A673 (cell line): ENCODE results near the gene SEMA4G. TPM values are rescaled to one million over a fixed set of nuclear protein-coding genes. Genes with fewer than 3 reads are reported as not detected.

Source experiments
- BruUV-seq: library from RNA; stranded (reverse); fragments of 400-500 nt; replicated peaks from 2 replicates; lab custom pipeline; 2021; lab: Mats Ljungman, UMichigan
- CTCF ChIA-PET: fragments of 300-600 bp; sonication (Branson Sonifier 250); formaldehyde crosslinking; loops from one replicate; lab custom pipeline; 2022; ENCODE audit warnings: antibody characterized with exemption; lab: Charles Lee
- POLR2A ChIA-PET: fragments of 300-600 bp; sonication (Branson Sonifier 250); formaldehyde crosslinking; loops from one replicate; lab custom pipeline; 2022; ENCODE audit warnings: antibody characterized with exemption; ENCODE audit not compliant: low non-redundant PET; lab: Charles Lee
- DNase-seq: peaks from one replicate; pipeline ENCODE4 v3.0.0-alpha.2; 2015; ENCODE audit warnings: low spot score
- H3K27ac ChIP-seq: fragments of 200-600 bp; sonication (generic); 2 replicates; pipeline ENCODE4 v1.5.1; 2016; ENCODE audit warnings: mixed run types, low read depth, mild to moderate bottlenecking, mixed read lengths, antibody characterized with exemption, low read length; ENCODE audit not compliant: poor library complexity, severe bottlenecking
- H3K27me3 ChIP-seq: fragments of 200-600 bp; sonication (generic); replicated peaks from 2 replicates; pipeline ENCODE4 v1.6.1; 2017; ENCODE audit warnings: mixed run types, low read depth, mild to moderate bottlenecking, mixed read lengths, antibody characterized with exemption, low read length; ENCODE audit not compliant: insufficient read depth, poor library complexity
- H3K36me3 ChIP-seq: fragments of 200-600 bp; sonication (generic); 2 replicates; pipeline ENCODE4 v1.6.1; 2016; ENCODE audit warnings: mixed run types, mild to moderate bottlenecking, mixed read lengths, antibody characterized with exemption, low read length; ENCODE audit not compliant: insufficient read depth, poor library complexity, severe bottlenecking
- H3K4me1 ChIP-seq: fragments of 200-600 bp; sonication (generic); 2 replicates; pipeline ENCODE4 v1.6.1; 2017; ENCODE audit warnings: mixed run types, mild to moderate bottlenecking, mixed read lengths, antibody characterized with exemption, low read length; ENCODE audit not compliant: insufficient read depth, poor library complexity, severe bottlenecking
- H3K4me3 ChIP-seq: fragments of 200-600 bp; sonication (generic); 2 replicates; pipeline ENCODE4 v1.5.1; 2016; ENCODE audit warnings: low read depth, mixed run types, mild to moderate bottlenecking, mixed read lengths, low read length; ENCODE audit not compliant: poor library complexity, severe bottlenecking
- H3K9me3 ChIP-seq: fragments of 200-600 bp; sonication (generic); 2 replicates; pipeline ENCODE4 v1.6.1; 2016; ENCODE audit warnings: mixed run types, low read depth, mild to moderate bottlenecking, mixed read lengths, antibody characterized with exemption, low read length; ENCODE audit not compliant: poor library complexity, severe bottlenecking
- EZH2 ChIP-seq: fragments of 200-600 bp; sonication (generic); IDR thresholded peaks from 2 replicates; pipeline ENCODE4 v1.6.1; 2017; ENCODE audit warnings: borderline replicate concordance, low read depth, mild to moderate bottlenecking, mixed read lengths, antibody characterized with exemption, low read length; ENCODE audit not compliant: poor library complexity, severe bottlenecking
- intact Hi-C: fragments of 100-400 bp; cut with micrococcal nuclease; formaldehyde crosslinking; loops from one replicate; pipeline ENCODE4 v1.10.0; 2022; ENCODE audit not compliant: unreplicated experiment
- total RNA-seq: library from RNA; stranded (reverse); gene quantifications from 2 replicates; pipeline ENCODE4 v1.2.3, GENCODE V29; 2021
- TF ChIP-seq, protein P1 (sequence below): fragments of 300-800, 200-600 bp; sonication (generic); conservative IDR thresholded peaks from 2 replicates; pipeline ENCODE4 v1.5.1; 2017; ENCODE audit warnings: low read depth, mild to moderate bottlenecking, antibody characterized with exemption, low read length, moderate library complexity, mixed read lengths

The SEMA4G gene
- total RNA-seq, 1 experiment from 2014 or later: 6.1 TPM

DNA sequence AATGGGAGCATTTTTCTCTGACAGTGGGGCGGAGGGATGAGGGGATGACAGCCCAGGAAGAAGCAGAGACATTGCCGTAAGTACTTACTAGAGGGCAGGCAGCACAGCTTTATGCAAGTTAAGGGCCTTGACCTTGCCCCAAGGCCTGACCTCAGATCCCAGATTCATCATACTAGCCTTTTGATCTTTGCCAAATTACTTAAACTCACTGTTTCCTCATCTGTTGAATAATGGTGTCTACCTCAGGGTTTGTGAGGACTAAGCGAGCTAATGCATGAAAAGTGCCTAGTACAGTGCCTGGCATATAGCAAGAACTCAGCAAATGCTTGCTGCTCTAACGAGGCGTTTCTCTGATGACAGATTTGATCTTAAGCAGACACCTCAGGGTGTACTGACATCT, 3.5 kb upstream of the SEMA4G start:
- ChIA-PET POLR2A (no interaction called here), CTCF (no interaction called here)
- no peak overlapping the region for H3K4me3 ChIP-seq
- H3K4me1 ChIP-seq: peaks cover 14% of the 10 kb centered on the region
- no TSS peak for BruUV-seq
- no peaks in the 10 kb centered on the region for H3K27me3 ChIP-seq
- no peak for TF ChIP-seq EZH2
- TF ChIP-seq, protein P1, sequence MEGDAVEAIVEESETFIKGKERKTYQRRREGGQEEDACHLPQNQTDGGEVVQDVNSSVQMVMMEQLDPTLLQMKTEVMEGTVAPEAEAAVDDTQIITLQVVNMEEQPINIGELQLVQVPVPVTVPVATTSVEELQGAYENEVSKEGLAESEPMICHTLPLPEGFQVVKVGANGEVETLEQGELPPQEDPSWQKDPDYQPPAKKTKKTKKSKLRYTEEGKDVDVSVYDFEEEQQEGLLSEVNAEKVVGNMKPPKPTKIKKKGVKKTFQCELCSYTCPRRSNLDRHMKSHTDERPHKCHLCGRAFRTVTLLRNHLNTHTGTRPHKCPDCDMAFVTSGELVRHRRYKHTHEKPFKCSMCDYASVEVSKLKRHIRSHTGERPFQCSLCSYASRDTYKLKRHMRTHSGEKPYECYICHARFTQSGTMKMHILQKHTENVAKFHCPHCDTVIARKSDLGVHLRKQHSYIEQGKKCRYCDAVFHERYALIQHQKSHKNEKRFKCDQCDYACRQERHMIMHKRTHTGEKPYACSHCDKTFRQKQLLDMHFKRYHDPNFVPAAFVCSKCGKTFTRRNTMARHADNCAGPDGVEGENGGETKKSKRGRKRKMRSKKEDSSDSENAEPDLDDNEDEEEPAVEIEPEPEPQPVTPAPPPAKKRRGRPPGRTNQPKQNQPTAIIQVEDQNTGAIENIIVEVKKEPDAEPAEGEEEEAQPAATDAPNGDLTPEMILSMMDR: no peak
- intact Hi-C loops: no loop called here
- H3K27ac ChIP-seq: no peak overlapping the region
- peaks cover 17% of the 10 kb centered on the region for H3K36me3 ChIP-seq
- DNase-seq: no peak
- no peaks in the 10 kb centered on the region for H3K9me3 ChIP-seq

DNA sequence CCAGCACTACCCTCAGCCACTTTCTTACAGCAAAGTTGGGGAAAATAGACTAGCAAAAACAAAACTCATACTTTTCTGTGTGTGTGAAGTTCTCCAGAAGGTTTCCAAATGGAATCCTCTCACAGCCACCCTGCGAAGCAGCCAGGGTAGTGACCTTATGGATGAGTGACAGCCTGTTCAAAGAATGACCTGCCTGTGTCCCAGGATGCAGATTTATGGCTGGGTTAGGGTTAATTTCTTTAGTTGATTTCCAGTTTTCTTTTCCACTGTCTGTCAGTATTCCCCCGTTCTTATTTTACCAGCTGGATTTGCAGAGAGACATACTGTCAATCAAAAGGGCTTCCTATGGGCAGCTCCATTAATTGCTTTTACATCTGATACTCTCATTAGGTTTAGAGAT, 2.4 kb upstream of the SEMA4G start:
- BruUV-seq: no TSS peak
- no peaks in the 10 kb centered on the region for H3K27me3 ChIP-seq
- no peak for DNase-seq
- H3K27ac ChIP-seq: no peak overlapping the region
- peaks cover 6% of the 10 kb centered on the region for H3K4me1 ChIP-seq
- intact Hi-C loops: no loop called here
- ChIA-PET POLR2A (no interaction called here), CTCF (no interaction called here)
- TF ChIP-seq EZH2: no peak
- TF ChIP-seq, protein P1: no peak
- H3K36me3 ChIP-seq: peaks cover 12% of the 10 kb centered on the region
- H3K4me3 ChIP-seq: no peak overlapping the region
- H3K9me3 ChIP-seq: no peaks in the 10 kb centered on the region

DNA sequence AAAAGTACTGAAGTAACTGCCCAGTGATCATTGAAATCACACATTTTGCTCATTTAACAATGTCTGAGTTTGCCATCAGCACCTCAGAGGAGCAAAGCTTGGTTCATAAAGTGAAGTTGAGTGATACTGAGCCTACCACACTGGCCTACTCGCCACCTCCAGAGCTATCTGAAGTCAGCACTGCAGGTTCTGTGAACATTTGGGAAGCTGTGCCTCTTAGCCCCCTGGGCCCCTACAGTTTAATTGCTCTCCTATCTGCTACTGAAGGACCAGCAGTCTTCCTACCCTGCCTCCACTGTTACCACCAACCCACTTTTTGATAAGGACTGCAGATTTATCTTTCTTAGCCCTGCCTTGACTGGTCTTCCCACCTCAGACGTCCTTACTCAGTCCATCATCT, 2.0 kb upstream of the SEMA4G start:
- DNase-seq: no peak
- no TSS peak for BruUV-seq
- CTCF ChIA-PET: no interaction called here
- intact Hi-C loops: no loop called here
- Histone ChIP-seq H3K27ac (no peak overlapping the region), H3K4me1 (peaks cover 5% of the 10 kb centered on the region), H3K27me3 (no peaks in the 10 kb centered on the region), H3K36me3 (peaks cover 8% of the 10 kb centered on the region), H3K9me3 (no peaks in the 10 kb centered on the region), H3K4me3 (no peak overlapping the region)
- POLR2A ChIA-PET: no interaction called here
- TF ChIP-seq, protein P1: no peak
- TF ChIP-seq EZH2: no peak
